ENCODE measurements around the gene DLG2.

DLG2 gene

DNA sequence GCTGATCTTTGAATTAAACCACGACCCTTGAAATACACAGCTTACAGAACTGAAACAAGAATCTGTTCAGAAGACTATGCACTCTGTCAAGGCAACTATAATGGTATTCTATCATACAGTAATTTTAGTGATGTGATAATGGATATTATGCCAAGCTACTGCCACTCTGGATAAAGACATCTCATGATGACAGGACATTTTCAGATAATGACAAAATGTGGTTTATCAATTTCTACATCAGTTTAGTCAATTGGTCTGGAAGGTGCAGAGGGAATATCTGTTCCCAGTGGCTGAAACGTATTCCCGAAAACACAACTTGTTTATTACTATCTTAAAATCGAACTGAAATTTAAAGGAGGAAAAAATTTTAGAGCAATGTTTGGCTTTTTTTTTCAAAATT lies 1331.3 kb downstream of the DLG2 start:
- H3K4me3 ChIP-seq (replicated peaks in 1 of 2; ENCODE audit: low read depth in 2 of 2, low read length in 2 of 2) = no peak overlapping the region
- TF ChIP-seq, protein P1, sequence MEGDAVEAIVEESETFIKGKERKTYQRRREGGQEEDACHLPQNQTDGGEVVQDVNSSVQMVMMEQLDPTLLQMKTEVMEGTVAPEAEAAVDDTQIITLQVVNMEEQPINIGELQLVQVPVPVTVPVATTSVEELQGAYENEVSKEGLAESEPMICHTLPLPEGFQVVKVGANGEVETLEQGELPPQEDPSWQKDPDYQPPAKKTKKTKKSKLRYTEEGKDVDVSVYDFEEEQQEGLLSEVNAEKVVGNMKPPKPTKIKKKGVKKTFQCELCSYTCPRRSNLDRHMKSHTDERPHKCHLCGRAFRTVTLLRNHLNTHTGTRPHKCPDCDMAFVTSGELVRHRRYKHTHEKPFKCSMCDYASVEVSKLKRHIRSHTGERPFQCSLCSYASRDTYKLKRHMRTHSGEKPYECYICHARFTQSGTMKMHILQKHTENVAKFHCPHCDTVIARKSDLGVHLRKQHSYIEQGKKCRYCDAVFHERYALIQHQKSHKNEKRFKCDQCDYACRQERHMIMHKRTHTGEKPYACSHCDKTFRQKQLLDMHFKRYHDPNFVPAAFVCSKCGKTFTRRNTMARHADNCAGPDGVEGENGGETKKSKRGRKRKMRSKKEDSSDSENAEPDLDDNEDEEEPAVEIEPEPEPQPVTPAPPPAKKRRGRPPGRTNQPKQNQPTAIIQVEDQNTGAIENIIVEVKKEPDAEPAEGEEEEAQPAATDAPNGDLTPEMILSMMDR (IDR thresholded peaks at IDR 0.05; ENCODE audit: low read depth, low read length) = no peak
- no peak for DNase-seq (ENCODE audit: low read depth in 2 of 2)

- no peak overlapping the region for H3K4me3 ChIP-seq (replicated peaks in 1 of 2; ENCODE audit: low read depth in 2 of 2, low read length in 2 of 2)
- no peak for DNase-seq (ENCODE audit: low read depth in 2 of 2)
- TF ChIP-seq, protein P1 (IDR thresholded peaks at IDR 0.05; ENCODE audit: low read depth, low read length) = no peak
Measured at GRCh38 chr11:84292955-84293354, 1334.2 kb downstream of the DLG2 start.

DNA sequence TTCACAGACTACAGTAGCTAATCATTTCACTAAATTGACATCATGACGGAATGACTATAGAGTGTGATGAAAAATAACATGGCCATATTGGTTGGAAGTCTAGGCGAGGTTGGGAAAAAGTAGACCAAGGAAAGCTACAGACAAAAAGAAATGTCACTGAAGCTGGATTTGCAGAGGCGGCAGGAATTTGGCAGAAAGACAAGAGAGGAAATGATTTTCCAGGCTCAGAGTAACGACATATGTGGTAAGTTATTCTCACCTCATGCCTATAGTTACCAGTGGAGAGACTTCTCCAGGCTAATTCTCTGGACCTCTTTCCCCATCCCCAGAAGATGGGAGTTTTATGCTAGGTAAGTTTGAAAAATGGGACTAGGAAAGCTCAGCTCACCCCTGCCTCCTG lies 1335.1 kb downstream of the DLG2 start:
- TF ChIP-seq, protein P1 (IDR thresholded peaks at IDR 0.05; ENCODE audit: low read depth, low read length) = no peak
- peak; percentile 46 to 53 for DNase-seq (ENCODE audit: low read depth in 2 of 2)
- no peak overlapping the region for H3K4me3 ChIP-seq (replicated peaks in 1 of 2; ENCODE audit: low read depth in 2 of 2, low read length in 2 of 2)

- peak in 1 of 2 donors; percentile 76 for DNase-seq (ENCODE audit: low read depth in 2 of 2)
- no peak overlapping the region for H3K4me3 ChIP-seq (replicated peaks in 1 of 2; ENCODE audit: low read depth in 2 of 2, low read length in 2 of 2)
- TF ChIP-seq, protein P1 (IDR thresholded peaks at IDR 0.05; ENCODE audit: low read depth, low read length) = no peak
Measured at GRCh38 chr11:84290647-84291046, 1336.5 kb downstream of the DLG2 start.

GRCh38 chr11:84289381-84289906 lies 1337.7 kb downstream of the DLG2 start:
- peak; percentile 7 to 87 for DNase-seq (ENCODE audit: low read depth in 2 of 2)
- TF ChIP-seq, protein P1 (IDR thresholded peaks at IDR 0.05; ENCODE audit: low read depth, low read length) = no peak
- H3K4me3 ChIP-seq (replicated peaks in 1 of 2; ENCODE audit: low read depth in 2 of 2, low read length in 2 of 2) = no peak overlapping the region

DNA sequence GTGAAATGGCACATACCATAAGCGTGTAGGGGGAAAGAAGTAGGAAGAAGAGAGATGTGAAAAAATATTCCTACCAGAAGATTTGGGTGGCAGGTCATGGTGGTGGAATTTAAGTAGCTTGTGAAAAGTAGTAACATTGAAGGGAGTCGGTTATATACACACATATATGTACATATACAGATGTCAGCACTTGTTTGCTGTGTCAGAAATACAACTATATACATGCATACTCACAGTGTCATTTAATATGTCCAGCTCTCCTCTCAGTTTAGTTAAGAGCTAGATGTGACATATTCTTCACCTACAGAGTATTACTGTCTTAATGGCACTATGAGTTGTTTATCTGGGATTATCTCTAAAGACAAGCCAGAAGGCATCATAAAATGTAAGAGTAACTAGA lies 1353.6 kb downstream of the DLG2 start:
- no peak for DNase-seq (ENCODE audit: low read depth in 2 of 2)
- TF ChIP-seq, protein P1 (IDR thresholded peaks at IDR 0.05; ENCODE audit: low read depth, low read length) = no peak
- H3K4me3 ChIP-seq (replicated peaks in 1 of 2; ENCODE audit: low read depth in 2 of 2, low read length in 2 of 2) = no peak overlapping the region

DNA sequence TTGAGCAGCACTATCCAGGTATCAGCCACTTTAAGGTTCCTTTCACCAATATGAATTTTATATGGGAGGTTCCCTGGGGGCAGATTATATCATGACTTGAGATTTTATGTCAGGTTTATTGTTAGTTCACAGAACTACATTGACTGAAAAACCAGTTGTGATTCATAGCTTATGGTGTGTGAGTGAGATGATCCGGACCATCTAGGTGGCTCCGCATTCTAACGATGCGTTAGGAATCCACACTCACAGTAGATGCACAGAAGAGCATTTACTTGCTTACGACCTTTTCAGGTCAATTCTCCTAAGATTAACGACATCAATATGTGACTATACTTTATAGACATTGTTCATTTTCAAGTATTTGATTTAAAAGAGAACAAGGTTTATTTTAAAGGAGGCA lies 1356.7 kb downstream of the DLG2 start:
- TF ChIP-seq, protein P1 (IDR thresholded peaks at IDR 0.05; ENCODE audit: low read depth, low read length) = no peak
- no peak overlapping the region for H3K4me3 ChIP-seq (replicated peaks in 1 of 2; ENCODE audit: low read depth in 2 of 2, low read length in 2 of 2)
- no peak for DNase-seq (ENCODE audit: low read depth in 2 of 2)
